A204.1 (cell line): ENCODE data around the gene CD248.
"Not testable (repeated sequence)": the region's sequence is repeated elsewhere in the genome, so short reads cannot be mapped to it uniquely, and the experiment has no call there.

Experiments used
- FAIRE-seq: peaks from 2 replicates; lab custom pipeline; 2012; peaks lifted over from hg19 to GRCh38; lab: Jason Lieb, UNC

Gene CD248

DNA sequence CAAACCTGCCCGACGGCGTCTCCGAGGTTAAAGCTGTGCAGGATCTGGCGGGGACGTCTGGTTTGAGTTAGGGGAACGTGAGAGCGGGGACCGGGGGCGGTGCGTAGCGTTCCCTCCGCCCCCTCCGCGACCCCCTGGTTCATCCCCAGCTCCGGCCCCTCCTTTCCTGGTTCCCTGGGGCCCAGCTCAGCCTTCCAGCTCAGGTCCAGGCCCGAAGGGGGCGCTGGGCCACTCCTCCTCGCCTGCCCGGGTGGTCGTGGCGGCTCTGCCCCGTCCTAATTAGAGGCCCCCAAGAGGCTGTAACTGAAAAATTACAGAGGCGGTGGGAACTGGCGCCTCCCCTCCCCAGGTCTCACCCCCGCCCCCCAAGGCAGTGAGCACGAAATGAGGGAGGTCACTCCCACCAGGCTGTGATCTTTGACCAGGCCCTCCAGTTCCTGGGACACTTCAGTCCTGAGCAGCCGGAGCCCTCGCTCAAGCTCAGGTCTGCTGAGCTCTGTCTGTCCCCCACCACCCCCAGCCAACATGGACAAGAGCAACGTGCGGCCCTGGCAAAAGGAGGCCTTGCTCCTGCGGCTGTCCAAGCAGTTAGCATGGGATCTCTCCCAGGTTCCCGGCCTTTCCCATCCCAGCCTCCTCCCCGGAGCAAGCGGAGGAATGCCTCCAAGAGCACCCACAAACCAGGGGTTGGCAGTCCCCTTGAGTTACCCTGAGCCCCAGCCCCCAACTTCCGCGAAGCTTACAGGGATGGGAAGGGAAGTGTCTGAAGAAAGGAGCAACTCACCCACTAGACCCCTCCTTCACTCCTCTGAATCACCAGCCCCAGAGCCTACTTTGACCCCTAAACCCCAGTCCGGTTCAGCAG is 3.3 kb downstream of the CD248 start:
- FAIRE-seq = no peak

DNA sequence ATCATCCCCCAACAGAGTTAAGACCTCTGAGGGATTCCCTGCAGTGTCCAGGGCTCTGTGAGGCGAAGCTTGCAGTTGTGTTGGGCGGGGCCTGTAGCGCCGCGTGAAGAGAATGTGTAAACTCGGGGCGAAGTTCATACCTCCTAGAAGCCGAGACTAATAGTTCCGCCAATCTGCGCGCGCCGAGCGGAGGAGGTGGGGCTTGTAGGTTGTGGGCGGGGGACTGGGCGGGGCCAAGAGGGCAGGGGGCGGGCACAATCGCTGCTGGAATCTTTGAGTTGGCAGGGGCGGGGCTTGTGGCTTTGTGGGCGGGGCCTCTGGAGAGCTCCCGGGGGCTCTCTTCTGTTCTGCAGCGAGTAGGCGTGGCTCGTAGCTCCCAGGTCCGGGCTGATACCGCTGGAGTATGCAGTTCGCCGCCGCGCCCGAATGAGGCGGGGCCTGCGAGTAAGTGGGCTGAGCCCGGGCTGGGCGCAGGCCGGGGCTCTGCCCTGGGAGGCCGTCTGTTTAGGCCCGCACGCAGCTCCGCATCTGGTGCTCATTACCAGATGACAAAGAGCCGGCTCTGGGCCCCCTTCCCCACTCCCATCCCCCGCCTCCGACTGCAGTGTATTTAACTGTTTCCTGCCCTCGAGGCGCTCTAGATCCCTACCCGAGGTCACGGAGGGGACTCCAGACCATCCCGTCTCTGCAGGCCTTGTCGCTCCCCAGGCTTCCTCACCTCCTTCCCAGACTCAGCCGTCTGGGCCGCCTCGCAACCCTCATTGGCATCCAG is 4.1 kb downstream of the CD248 start:
- no peak for FAIRE-seq

DNA sequence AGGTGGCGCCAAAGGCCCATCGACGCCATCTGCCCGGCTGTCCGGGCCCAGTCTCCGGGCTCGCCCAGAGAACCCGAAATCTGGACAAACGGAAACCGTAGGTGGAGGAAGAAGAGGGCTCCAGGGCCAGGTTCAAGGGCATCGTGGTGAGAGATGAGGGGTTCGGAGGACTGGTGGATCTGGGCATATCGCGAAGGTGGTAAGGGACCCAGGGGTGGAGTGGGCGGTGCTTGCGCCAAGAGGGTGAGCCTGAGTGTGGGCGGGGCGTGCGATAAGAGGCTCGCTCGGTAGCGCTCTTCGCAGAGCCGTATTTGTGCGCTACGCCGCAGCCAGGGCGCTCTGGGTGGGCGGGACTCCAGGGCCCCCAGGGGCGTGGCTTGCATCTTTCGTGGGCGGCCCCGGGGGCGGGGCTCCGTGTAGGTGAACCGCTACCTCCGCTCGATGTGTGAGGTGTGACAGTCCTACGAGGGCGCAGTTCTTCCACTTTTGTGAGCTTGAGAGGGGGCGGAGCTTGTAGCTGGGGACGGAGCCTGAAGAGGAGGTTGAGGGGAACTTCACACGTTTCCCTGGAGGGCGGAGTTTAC is 4.8 kb downstream of the CD248 start:
- FAIRE-seq = peak; percentile 27

DNA sequence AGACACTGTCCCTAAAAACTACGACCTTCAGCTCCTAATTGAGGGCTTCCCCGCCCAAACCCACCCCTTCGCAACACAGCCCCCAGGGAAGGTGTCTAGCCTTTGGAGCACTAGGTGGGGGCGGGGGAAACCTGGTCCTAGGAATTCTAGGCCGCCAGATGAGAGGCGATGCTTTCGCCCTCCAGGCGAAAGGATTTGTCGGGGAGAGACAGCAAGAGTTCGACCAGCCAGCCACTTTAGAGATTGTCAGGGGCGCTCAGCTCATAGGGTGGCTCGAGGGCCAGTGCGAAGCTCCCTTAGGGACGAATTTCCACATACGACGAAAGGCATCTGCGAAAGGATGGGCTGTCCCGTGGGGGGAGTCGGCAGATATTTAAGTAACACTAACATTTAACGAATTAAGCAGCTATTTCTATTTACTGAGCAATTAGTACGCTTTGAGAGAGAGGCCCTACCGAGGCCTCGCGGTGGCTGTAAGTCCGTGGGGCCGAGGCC is 5.3 kb downstream of the CD248 start:
- no peak for FAIRE-seq

DNA sequence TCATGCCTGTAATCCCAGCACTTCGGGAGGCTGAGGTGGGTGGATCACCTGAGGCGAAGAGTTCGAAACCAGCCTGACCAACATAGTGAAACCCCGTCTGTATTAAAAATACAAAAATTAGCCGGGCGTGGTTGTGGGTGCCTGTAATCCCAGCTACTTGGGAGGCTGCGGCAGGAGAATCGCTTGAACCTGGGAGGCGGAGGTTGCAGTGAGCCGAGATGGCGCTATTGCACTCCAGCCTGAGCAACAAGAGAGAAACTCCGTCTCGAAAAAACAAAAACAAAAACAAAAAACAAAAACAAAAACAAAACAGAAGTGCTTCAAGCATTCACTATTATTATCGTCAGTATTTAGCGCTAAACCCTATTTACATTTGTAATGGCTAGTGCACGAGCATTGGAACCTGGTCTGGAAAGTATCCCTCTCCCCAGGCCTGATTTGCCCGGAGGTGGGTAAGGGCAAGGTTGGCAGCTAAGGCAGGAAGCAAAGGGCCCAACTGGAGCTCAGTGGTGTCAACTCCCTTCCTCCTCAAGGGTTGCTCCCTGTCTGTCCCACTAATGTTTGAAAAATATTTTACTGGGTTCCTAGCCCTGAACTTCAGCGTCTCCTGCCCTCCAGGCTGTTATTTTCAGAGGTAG is 5.9 kb downstream of the CD248 start:
- not testable (repeated sequence) for FAIRE-seq

GRCh38 chr11:66310324-66310723 is 6.5 kb downstream of the CD248 start:
- no peak for FAIRE-seq

GRCh38 chr11:66309475-66309874 is 7.4 kb downstream of the CD248 start:
- FAIRE-seq = no peak

DNA sequence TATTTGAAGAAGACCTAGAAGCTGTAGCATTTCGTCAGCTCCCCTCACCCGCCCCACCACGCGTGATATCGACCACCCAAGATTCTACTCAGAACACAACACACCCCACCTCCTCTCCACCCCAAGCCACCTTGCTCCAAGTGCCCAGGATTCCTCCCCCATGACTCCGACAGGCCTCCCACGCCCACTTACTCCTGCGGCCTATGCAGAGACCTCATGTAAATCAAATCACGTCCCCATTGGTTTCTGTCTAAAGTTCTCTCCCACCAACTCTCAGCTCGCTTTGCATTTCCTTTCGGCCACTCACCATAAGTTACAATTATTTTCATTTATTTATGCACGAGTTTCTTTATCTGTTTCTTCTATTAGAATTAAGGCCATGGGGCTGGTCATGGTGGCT is 14.2 kb downstream of the CD248 start:
- FAIRE-seq = no peak

DNA sequence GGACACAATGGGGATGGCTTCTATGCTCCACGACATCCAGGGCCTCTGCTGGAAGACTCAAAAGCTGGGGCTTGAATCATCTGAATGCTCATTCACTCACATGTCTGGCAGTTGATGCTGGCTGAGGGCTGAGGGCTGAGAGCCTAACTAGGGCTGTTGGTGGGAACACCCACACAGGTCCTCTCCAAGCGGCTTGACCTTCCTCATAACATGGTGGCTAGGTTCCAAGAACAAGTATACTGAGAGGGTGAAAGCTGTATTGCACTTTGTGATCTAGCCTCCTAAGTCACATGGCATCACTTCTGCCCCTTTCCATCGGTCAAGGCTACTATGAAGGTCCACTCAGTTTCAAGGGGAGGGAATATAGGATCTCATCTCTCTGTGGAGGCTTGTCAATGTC is 17.7 kb downstream of the CD248 start:
- FAIRE-seq = no peak

GRCh38 chr11:66297610-66298009 is 19.2 kb downstream of the CD248 start:
- no peak for FAIRE-seq

GRCh38 chr11:66294626-66295620 is 21.9 kb downstream of the CD248 start:
- no peak for FAIRE-seq

- FAIRE-seq = no peak
Observed at GRCh38 chr11:66293777-66294625, 22.8 kb downstream of the CD248 start.

DNA sequence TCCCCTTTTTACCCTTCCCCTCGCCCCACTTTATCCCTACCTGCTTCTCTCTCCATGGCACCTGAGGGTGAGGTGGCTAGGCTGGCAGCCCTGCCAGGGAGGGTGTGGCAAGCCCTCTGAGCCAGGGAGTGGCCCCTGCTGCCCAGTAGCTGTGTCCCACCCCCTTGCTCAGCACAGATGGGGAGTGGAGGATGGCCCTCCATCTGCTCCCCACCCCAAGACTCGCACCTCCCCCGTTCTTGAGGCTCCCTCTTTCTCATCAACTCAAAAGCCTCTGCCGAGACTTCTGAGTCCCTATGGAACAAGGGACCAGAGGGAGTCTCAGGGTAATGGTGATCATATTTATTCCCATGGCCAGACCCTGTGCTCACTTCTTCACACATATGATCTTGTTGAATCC is 23.5 kb downstream of the CD248 start:
- FAIRE-seq = no peak

DNA sequence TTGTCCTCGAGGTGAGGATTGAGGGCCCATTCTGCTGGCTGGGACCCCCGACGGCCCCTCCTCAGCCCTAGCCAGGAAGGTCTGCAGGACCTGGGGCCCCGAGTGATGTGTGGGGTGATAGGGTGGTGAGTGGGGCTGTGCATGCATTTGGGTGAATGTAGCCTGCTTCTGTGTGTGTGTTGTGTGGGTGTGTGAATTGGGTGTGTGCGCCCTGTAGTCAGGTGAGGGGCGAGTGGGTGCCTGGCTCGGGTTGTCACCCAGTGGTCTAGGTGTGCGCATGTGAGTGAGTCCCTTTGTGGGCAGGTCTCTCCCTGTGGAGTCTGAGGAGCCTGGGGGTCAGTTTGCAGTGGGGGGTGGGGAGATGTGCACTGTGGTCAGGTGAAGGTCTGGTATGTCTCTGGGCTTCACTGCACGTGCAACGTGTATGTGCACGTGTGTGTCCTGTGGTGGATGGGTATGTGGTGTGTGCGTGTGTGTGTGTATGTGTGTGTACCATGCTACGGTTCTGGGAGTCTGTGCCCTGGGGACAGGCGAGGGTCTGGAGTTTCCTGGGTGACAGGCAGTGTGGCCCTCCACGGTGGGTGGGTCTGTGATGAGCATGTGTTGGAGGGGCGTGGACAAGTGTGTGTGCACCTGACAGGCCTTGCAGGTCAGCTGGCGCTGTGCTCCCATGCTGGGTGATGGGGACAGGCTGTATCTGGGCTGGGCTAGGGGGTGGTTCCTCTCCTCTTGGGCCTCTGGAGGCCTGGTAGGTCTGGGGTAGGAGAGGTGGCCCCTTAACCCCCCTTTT is 24.1 kb downstream of the CD248 start:
- no peak for FAIRE-seq

DNA sequence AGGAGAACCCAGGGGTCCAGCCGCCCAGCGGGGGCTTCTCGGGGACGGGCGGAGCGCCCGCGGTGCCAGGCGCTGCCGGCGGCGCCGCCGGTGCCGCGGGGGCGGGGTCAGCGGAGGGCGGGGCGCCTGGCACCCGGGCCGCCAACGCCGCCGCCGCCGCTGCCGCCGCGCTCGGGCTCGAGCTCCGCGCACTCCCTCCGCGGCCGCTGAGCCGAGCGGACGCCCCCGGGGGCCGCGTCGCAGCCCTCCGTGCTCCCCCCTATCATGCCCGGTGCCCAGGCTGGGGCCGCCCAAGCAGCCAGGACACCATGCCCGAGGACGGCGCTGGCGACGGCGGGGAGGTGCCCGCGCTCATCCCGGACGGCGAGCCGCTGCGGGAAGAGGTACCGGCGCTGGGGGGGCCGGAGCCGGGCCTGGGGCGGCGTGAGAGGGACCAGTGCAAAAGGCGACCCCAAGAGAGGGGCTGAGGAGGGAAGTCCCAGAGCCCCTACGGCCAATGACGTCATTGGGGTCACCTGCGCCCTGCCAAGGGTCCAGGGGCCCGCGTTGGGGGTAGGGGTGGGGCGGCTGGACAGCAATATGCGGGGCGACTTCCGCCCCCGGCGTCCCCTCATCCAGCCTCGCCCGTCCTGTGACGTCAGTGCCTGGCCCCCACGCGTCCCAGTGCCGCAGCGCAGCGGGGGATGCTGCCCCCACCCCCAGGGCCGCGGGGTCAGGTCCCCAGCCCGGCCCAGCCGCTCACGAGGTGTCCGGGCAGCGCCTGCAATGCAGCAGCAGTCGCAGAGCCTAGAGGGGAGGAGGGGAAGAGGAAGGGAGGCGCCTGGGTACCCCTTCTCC is 24.9 kb downstream of the CD248 start, which contains the start of gene TMEM151A:
TSS of gene TMEM151A (plus strand) at position 189 of the 837 bp plus-strand sequence. CDS start at position 309, 120 bp downstream.
- FAIRE-seq = no peak

DNA sequence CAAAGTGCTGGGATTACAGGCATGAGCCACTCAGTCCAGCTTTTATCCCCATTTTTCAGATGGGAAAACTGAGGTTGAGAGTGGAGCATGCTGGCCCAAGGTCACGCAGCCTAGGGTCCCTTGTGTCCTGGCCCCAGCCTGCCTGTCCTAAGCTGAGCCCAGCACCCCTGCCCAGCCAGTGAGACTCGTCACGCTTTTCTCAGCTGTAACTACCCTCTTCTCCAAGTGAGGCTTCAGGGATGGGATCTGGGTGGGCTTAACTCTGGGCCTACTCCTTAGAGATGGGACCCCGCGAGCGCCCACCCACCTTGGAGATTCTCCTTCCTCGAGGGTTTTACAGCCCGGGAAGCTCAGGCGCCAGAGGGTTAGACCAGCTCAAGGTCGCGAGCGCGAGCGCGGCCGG is 25.5 kb downstream of the CD248 start:
- no peak for FAIRE-seq

DNA sequence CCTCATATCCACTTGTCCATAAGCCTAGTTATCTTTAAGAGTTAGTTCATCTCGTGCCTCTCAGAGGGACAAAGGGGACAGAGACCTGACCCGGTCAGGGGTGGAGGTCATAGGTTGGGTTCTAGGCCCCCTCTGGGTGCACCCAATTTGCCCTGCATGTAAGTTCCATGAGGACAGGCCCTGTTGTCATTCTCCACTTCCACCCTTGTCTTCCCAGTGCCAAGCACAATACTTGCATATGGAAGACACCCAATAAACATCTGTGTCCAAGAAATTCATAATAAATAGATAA is 26.6 kb downstream of the CD248 start:
- no peak for FAIRE-seq

- FAIRE-seq = no peak
Observed at GRCh38 chr11:66289548-66290329, 27.1 kb downstream of the CD248 start.
